ENCODE results near the gene STARD9.
"Not testable (repeated sequence)": the region's sequence is repeated elsewhere in the genome, so short reads cannot be mapped to it uniquely, and the experiment has no call there.

STARD9 gene

GRCh38 chr15:42591238-42591934 is 16.0 kb downstream of the STARD9 start:
- no peak for DNase-seq

- no peak for DNase-seq
These were observed 17.3 kb downstream of the STARD9 start for GRCh38 chr15:42592716-42593115.

DNA sequence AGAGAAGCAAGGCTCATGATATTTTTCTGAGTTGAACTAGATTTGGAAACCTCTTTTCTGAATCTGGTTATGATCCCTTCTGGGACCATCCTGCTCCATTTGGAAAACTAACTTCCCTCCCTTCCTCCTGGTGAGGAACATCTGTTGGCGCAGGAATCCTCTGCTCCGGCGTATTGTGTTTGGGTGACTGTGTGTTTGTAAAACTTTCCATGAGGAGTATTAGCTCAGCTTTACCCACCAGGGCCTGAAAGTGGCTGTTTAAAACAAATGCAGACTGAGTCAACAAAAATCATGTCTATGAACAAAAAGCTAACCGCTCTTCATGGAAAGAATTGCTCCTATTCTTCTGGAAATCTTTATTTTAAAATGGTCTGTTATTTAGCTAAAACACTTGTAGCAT is 17.7 kb downstream of the STARD9 start:
- no peak for DNase-seq

DNA sequence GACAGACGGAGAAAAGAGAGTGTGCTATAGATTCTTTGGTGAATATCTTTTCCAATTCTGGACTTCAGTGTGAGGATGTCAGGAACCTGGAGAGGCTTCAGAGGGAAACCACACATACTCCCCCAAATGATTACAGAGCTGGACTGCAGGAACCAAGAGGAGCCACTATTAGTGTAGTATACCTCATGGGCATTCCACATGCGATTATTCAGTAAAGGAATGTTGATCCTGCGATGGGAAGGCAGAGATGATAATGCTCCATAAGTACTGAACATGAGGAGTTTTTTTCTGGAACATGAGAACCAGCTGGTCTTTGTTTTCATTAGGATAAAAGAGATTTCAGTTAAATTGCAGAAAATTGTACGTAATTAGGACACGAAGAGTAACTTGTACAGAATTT is 18.7 kb downstream of the STARD9 start:
- no peak for DNase-seq

DNA sequence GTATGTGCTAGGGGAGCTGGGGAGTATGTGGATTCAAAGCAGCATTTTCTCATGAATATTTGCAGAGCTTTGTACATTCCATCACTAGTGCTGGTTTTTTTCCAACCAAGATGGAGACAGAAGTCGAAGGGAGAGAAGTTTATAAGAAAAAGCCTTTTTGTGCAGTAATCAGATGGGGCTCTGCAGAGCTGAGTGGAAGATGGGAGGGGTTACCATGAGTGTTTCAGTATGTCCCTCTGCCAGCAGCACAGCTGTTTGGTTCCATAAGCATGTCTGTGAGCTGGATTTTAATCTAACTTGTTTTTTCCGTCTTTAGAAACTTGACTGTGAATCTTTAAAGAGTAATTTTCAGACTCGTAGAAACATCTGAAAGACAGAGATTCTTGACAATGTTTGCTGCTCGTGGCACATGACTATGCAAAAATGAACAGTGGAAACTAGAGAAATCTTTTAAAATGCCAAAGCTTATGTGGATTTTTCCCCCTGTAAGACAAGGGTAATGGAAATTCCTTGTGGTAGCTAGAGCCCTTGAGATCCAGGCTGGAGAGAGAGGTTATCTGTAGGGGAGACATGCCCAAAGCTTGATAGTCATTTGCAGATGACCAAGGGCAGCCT is 20.3 kb downstream of the STARD9 start:
- no peak for DNase-seq

DNA sequence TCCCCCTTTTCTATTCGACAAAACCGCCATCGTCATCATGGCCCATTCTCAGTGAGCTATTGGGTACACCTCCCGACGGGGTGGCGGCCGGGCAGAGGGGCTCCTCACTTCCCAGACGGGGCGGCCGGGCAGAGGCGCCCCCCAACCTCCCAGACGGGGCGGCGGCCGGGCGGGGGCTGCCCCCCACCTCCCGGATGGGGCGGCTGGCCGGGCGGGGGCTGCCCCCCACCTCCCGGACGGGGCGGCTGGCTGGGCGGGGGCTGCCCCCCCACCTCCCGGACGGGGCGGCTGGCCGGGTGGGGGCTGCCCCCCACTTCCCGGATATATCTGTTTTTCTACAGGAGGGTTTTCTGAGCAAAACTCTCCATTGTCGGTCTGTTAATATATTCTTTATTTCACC is 25.9 kb downstream of the STARD9 start:
- not testable (repeated sequence) for DNase-seq

DNA sequence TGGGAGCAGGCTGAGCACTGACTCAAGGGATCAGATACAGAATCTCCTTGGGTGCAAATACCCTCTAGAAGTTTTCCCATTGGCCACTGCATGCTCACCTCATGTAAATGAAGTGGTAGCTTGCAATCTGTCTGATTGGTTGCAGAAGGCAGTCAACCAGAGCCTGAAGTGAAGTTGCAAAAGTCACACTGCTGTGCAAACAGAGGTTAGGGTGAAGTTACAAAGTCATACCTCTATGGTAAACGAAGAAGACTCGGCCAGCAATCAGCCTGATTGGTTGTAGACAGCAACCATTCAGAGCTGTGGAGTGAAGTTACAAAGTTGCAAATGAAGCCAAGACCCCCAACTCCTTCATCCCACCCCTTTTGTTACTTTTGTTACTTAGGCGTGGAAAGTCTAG is 27.1 kb downstream of the STARD9 start:
- no peak for DNase-seq

DNA sequence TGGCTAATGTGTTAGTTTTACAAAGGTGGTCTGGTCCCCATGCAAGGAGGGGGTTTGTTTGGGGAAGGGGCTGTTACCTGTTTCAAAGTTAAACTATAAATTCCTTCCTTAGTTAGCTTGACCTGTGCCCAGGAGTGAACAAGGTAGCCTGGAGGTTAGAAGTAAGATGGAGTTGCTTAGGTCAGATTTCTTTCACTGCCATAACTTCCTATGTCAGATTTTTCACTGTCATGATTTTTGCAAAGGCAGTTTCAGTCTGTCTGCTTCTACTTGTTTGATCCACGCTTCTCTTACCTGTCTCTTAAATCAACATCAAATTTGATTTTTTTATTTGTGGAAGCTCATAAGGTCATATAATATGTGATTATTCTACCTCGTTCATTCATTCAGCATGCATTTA is 28.6 kb downstream of the STARD9 start:
- DNase-seq, result no peak

DNA sequence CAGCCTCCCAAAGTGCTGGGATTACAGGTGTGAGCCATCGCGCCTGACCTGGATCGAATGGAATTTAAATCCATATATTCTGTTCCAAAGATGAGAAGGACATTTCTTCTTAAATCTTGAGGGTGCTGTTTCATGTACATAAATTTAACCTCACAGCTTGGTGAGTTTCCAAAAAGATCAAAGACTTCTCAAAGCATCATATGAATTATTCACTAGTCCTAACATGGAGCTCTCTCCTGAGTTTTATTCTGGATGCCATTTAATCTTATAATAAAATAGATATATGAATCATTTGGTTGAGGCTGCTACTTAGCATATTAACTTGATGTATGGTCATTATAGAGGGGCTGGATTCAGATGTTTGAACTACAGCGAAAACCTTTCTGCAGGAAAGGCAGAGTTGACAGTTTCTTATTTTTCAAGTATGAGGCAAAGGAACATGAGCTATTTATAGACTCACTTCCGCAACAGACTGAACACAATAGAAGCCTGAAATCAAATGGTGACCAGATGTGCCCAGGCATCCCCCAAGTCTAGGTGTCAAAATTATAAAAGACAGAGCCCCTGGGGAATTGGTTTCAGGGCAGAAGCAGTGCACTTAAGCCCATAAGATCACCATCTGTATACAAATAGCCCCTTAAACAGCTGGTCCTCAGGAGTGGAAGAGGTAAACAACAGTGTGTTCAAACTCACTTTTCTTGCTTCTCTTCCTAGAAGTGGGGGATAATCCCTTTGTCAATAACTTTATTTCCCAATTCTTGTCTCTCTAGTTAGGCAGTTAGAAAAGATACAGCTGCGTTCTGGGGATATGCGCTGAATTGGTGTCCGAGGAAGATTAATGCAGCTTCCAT is 29.7 kb downstream of the STARD9 start:
- no peak for DNase-seq

DNA sequence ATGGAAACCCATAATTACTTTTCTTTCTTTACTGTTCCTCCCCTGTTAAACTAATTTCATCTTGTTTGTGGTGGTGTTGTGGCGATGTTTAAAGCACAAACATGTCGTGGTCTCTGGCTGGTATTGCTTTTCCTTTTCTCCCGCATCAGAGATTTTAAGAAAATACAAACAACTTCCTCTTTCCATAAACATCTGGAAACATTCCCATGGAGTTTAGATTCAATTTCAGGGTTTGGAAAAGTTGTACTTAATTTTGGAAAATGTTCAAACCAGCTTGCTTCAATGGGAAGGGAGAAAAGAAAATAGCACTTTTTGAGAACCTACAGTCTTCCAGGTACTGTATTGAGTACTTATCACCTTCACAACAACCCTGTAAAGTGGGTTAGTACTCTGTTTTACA is 30.4 kb downstream of the STARD9 start:
- no peak for DNase-seq

DNA sequence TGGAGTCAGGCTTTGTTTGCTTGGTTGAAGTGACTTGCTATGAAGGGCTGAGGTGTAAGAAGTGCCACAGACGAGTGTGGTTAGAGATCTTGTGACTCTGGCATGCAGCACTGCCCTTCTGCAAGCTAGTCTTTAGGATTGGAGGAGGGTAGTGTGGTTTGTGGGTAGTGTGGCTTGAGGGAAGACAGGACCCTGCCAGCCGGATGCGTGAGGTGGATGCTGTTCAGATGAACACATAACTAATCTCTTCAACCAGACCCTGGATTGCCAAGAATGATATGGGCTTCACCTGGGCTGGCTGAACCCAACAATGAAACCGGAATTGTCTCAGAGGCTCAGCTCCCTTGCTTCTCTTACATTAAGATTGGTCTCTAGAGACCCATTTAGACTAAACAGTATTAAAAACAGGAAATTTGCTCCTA is 32.7 kb downstream of the STARD9 start:
- DNase-seq, result no peak

- no peak for DNase-seq
These were observed 33.5 kb downstream of the STARD9 start for GRCh38 chr15:42608752-42609488.

DNA sequence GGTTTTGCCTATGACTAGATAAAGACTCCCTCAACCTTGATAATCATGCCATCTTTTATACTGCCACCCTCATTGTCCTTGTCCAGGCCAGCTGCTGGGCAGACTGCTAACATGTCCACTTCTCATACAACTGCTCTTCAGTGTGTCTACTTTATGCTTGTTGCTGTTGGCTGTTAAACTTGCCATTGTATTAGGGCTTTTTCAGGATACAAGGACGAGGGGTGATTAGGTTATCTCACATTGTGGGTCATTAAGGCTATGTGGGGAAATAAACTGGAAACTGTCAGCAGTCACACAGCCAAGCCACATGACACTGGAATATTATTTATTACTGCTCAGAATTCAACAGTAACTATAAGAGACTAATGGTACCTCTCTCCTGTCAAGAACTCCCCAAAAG is 36.1 kb downstream of the STARD9 start:
- no peak for DNase-seq

GRCh38 chr15:42612367-42612912 is 37.0 kb downstream of the STARD9 start:
- no peak for DNase-seq

DNA sequence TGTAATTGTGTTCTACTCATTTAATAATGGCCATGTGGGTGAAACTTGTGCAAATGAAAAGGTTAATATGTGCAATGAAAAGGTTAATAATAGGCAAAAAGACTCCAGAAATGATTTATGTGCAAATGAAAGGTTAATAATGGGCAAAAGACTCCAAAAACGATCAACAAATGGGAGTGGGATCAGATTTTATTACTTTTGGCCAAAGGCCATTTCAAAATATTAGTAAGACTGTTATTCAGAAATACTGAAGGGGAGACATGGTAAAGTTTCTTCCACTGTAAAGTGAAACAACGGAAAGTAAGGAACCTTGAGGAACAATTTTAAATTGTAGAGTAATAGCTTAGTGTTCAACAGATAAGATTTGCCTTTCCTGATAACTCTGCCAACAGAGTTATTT is 40.7 kb downstream of the STARD9 start:
- DNase-seq, result no peak

DNA sequence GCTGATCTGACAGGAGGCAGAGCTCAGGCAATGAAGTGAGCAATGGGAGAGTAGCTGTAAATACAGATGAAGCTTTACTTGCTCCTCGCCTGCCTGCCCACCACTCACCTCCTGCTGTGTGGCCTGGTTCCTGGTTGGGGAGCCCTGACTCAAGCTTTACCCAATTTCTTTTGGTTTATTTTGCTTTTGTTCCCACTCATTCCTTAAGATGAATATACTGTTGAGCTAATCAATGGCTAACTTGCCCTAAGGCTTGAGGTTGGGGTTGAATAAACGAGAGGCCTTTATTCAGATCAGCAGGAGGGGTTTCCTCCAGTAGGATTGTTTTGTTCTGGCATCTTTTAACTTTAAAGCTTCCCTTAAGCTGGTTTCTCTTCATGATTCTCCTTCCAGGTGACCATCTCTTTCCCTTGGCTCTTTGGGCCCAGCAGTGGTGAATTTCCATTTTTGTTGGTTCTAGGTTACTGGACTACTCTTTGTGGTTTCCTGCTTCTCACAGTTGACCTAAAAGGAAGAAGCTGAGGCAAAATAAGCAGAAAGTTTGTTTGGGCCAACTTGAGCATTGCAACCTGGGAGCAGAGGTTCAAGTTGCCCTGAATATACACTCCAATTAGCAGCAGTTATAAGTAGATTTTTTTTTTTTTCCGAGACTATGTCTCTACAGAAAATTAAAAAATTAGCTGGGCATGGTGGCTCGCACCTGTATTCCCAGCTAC is 44.4 kb downstream of the STARD9 start:
- no peak for DNase-seq

DNA sequence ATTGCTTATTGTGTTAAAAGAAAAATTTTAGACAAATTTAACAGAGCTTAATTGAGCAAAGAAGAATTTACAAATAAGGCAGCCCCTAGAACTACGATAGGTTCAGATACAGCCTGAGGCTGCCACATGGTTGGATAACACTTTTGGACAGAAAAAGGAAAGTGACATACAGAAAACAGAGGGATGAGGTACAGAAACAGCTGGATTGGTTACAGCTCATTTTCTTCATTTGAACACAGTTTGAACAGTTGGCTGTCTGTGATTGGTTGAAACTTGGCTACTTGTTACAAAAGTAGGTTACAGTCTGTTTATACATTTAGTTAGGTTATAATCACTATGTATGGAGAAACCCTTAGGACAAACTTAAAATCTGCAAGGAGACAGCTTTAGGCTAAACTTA is 46.0 kb downstream of the STARD9 start:
- no peak for DNase-seq

- no peak for DNase-seq
These were observed 46.9 kb downstream of the STARD9 start for GRCh38 chr15:42621996-42622925.

- DNase-seq, result no peak
These were observed 48.5 kb downstream of the STARD9 start for GRCh38 chr15:42623951-42624350.

GRCh38 chr15:42627485-42627884 is 52.1 kb downstream of the STARD9 start:
- DNase-seq, result no peak

DNA sequence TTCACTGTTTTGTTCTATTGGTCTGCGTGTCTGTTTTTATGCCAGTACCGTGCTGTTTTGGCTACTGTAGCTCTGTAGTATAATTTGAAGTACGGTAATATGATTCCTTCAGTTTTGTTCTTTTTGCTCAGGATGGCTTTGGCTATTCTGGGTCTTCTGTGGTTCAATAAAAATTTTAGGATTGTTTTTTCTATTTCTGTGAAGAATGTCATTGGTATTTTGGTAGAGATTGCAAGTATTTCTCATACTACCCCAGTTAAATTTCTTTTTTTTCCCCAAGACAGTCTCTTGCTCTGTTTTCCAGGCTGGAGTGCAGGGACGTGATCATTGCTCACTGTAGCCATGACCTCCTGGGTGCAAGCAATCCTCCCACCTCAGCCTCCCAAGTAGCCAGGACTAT is 53.4 kb downstream of the STARD9 start:
- DNase-seq, result no peak

Measured in effector CD8-positive, alpha-beta T cell (primary cell).